Stimulated activated CD4-positive, alpha-beta T cell treated with anti-CD3 and anti-CD28 coated beads, TNF-alpha, amount 100 ng/mL, for 48 hours (primary cell): ENCODE results near the gene GALE.
A peak's percentile ranks its signal among the peaks of the same experiment; 100 is the strongest.
"Not testable (repeated sequence)": the region's sequence is repeated elsewhere in the genome, so short reads cannot be mapped to it uniquely, and the experiment has no call there.

Source experiments
- DNase-seq, 3 donors: peaks; one replicate each; pipeline ENCODE4 v3.0.0-alpha.2; 2020; ENCODE audit warnings: low read depth in 3 of 3

GALE gene

GRCh38 chr1:23792151-23792945 lies 8.2 kb downstream of the GALE start:
- no peak for DNase-seq

GRCh38 chr1:23791516-23792047 lies 9.0 kb downstream of the GALE start:
- DNase-seq: peak in 1 of 3 donors; percentile 25

- DNase-seq: peak; percentile 81 to 83 (median 81)
These were observed 9.6 kb downstream of the GALE start, which contains the start of gene LYPLA2 for GRCh38 chr1:23790696-23791515. Gene LYPLA2, plus strand, starts transcription at chr1:23791145. Its CDS starts 1,538 bp downstream, at chr1:23792683.

- DNase-seq: no peak
These were observed 11.9 kb downstream of the GALE start for GRCh38 chr1:23788695-23789094.

GRCh38 chr1:23787701-23788100 lies 12.9 kb downstream of the GALE start:
- no peak for DNase-seq

- no peak for DNase-seq
These were observed 15.7 kb downstream of the GALE start for GRCh38 chr1:23784846-23785245.

- DNase-seq: not testable (repeated sequence)
These were observed 17.4 kb downstream of the GALE start for GRCh38 chr1:23783141-23783540.

GRCh38 chr1:23779826-23780371 lies 20.7 kb downstream of the GALE start:
- no peak for DNase-seq

GRCh38 chr1:23777979-23778814 lies 22.4 kb downstream of the GALE start, which contains the start of gene PITHD1:
Gene PITHD1, plus strand, starts transcription at chr1:23778418. Its CDS starts 98 bp downstream, at chr1:23778516.
- peak; percentile 63 to 77 (median 63) for DNase-seq

GRCh38 chr1:23776217-23776616 lies 24.3 kb downstream of the GALE start:
- DNase-seq: no peak

- DNase-seq: no peak
These were observed 26.2 kb downstream of the GALE start for GRCh38 chr1:23774174-23774880.

- no peak for DNase-seq
These were observed 27.7 kb downstream of the GALE start for GRCh38 chr1:23772854-23773242.

GRCh38 chr1:23772049-23772853 lies 28.3 kb downstream of the GALE start:
- DNase-seq: peak; percentile 72 to 84 (median 79)

- no peak for DNase-seq
These were observed 31.8 kb downstream of the GALE start for GRCh38 chr1:23768733-23769132.

GRCh38 chr1:23763041-23763577 lies 37.4 kb downstream of the GALE start:
- DNase-seq: no peak

- no peak for DNase-seq
These were observed 41.3 kb downstream of the GALE start for GRCh38 chr1:23759277-23759676.

GRCh38 chr1:23757812-23758211 lies 42.7 kb downstream of the GALE start:
- DNase-seq: no peak

GRCh38 chr1:23756676-23757075 lies 43.9 kb downstream of the GALE start:
- DNase-seq: no peak

- DNase-seq: no peak
These were observed 47.6 kb downstream of the GALE start for GRCh38 chr1:23752909-23753308.
